ENCODE results near the gene NAV3.

NAV3 gene

GRCh38 chr12:77938301-77938700, 107.6 kb downstream of the NAV3 start:
- no peak for DNase-seq

GRCh38 chr12:77940011-77940423, 109.3 kb downstream of the NAV3 start:
- DNase-seq, result no peak

DNA sequence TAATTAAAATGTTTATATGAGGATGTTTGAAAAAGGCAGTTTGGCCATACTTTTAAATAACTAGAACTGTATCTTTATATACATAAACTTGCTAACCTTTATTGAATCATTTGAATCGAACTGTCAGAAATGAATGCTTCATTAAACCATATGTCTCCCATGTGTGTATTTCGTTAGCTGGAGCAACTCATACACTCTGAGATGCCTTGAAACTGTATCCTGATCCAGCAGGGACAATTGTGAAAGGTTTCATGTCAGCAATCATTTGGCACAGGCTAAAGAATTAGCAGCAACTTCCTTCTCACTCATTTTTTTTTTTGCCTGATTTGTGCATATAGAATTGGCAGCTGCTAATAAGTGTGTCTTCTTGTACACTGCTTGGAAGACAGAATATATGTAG, 109.9 kb downstream of the NAV3 start:
- DNase-seq, result no peak

- DNase-seq, result no peak
Measured at GRCh38 chr12:77941401-77941800, 110.7 kb downstream of the NAV3 start.

DNA sequence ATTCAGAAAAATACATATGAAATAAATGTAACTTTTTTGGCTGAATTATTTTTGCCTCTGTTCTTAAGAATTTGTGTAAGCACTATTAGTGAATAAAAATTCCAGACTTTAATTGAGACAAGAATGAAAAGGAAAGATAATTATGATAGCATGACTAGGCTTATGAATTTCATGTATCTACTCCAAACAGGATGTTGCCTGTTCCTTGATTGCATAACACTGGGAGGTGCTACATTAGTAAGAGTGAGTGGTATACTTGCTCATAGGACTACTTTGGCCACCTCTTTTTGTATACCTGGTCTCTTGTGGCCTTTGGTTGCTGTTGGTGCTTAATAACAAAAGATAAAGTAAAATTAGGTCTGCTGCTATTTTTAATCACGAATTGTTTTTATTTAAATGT, 112.8 kb downstream of the NAV3 start:
- DNase-seq, result no peak

- no peak for DNase-seq
Measured at GRCh38 chr12:77946541-77947061, 115.9 kb downstream of the NAV3 start.

DNA sequence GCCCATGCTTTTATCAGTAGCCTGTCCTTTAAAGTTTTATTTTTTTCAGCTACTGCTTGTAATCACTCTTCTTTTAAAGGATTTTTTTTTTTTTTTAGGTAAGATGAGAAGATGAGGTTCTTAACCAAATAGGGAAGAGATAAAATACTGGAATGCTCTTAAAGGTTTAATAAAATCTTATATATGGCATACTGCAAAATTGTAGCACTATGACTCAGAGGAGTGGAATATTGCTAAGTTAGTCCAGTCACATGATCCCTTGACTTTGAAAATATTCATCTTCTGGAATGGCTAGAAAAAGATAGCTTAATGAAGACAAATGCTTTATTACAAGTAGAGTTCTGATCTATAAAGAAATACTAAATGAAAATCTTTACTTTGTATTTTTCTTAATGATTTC, 116.6 kb downstream of the NAV3 start:
- no peak for DNase-seq

- no peak for DNase-seq
Measured at GRCh38 chr12:77947746-77948145, 117.1 kb downstream of the NAV3 start.

DNA sequence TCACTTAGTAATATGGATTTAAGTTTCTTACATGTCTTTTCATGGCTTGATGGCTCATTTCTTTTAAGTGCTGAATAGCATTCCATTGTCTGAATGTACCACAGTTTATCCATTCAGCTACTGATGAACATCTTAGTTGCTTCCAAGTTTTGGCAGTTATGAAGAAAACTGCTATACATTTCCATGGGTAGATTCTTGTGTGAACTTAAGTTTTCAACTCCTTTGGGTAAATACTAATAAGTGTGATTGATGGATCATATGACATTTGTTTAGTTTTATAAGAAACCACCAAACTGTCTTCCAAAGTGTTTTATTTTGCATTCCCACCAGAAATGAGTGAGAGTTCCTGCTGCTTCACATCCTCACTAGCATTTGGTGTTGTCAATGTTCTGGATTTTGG, 119.2 kb downstream of the NAV3 start:
- no peak for DNase-seq

GRCh38 chr12:77953528-77954205, 123.0 kb downstream of the NAV3 start:
- no peak for DNase-seq

DNA sequence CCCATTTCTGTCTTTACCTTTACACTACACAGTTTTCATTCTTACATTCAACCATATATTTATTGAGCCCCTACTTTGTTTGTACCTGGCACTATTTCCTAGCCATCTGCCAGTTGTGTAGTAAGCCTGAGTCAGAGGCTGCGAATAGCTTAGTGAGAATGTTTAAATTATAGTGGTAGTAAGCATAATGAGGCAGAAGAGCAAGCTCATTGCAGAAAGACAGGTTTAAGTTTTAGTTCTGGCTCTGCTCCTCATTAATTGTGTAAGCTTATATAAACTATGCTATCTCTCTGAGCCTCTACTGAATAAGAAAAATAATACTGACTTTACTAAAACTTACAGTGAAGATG, 123.5 kb downstream of the NAV3 start:
- no peak for DNase-seq

DNA sequence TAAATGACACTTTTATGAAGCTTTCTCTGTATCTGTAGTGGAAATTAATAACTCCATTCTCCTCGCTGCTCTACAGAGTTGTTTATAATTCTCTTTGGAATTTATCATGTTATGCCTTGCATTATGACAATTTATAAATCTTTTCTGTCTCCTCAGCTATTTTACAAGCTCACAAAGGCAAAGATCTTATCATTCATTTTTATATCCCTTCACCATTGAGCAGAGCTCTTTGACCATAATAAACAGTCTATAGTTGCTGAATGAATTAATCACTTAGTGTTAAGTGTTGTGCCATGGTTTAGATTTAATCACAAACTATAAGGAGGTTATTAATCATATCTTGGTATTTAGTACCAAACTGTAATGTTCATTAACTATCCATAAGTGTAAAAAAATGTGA, 126.4 kb downstream of the NAV3 start:
- no peak for DNase-seq

- DNase-seq, result no peak
Measured at GRCh38 chr12:77963576-77964178, 133.0 kb downstream of the NAV3 start.

GRCh38 chr12:77965790-77966189, 135.1 kb downstream of the NAV3 start:
- no peak for DNase-seq

GRCh38 chr12:77968021-77968420, 137.3 kb downstream of the NAV3 start:
- DNase-seq, result no peak

- DNase-seq, result no peak
Measured at GRCh38 chr12:77968571-77968970, 137.9 kb downstream of the NAV3 start.

GRCh38 chr12:77973579-77973978, 142.9 kb downstream of the NAV3 start:
- DNase-seq, result no peak

DNA sequence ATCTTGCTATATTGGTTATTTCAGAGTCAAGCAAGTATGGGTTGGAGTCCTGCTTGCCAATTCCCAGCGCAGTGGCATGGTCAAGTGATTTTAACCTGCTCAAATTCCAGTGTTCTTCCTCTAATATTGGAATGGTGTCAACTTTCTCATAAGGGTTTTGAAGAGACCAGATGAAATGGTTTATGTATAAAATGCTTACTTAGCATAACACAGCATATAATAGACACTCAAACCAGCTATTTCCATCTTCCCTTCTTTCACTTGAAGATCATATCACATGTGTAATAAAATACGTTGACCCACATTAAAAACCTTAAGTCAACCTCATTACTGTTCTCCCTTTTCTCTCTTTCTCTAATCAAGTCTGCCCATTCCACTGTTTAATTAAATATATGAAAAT, 144.0 kb downstream of the NAV3 start:
- no peak for DNase-seq

DNA sequence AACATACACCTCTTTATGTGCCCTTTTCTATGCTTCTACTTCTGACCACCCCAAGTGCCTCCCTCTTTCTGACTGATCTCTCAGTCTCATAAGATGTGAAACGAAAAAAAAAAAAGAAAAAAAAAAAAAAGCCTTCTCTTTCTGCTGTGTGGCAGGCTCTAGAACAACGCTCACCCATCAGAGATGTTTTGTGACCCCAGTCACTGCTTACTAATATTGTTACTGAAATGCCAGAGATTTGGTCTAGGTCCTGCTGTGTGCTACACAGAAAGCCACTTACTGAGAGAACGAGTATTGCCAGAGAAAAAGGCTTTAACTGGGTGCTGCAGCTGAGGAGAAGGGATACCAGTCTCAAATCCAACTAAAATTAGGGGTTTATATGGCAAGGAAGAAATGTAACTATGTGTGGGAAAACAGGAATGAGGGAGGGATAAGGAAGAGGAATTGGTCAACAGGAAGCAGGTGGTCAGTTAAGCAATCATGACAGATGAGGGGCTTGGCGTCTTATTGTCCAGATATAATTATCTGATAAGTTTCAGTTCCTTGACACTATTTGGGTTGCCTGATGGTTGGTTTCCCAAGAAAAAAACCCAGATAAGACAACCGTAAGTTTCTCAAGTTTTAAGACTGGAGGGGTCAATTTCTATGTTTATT, 149.0 kb downstream of the NAV3 start:
- DNase-seq, result no peak

GRCh38 chr12:77980782-77981181, 150.1 kb downstream of the NAV3 start:
- DNase-seq, result no peak

GRCh38 chr12:77983859-77984258, 153.2 kb downstream of the NAV3 start:
- no peak for DNase-seq

DNA sequence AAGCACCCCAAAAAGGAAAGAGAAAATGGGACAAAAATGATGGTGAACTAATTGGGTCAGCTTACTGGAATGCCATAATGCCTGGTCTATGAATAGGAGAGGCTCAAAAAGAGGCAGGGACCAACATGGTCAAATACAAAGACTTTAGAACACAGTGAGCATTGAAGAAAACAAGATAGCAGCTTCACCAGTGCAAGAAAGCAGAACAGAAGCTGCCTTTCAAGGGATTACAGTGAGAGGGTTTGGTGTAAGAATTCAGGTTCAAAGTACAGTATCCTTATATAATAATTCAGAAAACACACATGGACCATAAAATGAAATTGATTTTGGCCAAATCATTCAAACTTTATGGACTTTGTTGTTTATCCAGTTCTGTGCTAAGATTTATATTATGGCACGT, 162.1 kb downstream of the NAV3 start:
- no peak for DNase-seq

- DNase-seq, result no peak
Measured at GRCh38 chr12:77993658-77994057, 163.0 kb downstream of the NAV3 start.

DNA sequence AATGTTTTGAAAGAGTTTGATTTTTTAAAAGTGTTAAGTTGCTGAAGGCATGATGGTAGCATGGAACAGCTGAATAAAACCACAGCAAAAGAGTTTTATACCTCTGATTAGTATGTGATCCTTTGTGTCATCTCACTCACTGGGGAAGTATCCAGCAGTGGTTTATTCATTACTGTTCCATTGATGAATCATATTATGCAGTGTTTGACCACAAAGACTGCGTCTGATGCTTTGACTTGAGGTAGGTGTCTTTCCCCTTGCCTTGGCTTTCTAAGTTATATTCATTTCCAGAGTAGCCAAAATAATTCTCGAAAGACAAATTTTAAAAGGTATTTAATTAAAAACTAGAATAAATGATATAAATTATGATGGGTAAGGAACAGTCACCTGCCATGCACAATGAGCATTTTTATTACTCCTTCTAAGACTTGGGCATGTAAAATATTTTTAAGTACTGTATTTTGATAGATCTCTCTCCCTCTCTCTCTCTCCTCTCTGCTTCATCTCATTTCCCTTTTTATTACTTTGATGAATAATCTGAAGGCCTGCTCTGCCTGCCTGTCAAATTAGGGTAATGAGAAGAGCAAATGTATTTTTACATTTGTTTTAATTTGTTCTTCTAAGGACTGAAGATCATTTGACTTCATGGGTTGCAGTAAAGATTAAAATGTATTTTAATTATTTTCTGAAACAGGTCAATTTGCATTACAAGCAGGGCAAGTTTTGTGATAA, 164.9 kb downstream of the NAV3 start:
- DNase-seq, result no peak
